Stimulated activated CD4-positive, alpha-beta T cell treated with anti-CD3 and anti-CD28 coated beads, Interleukin-15, amount 100 ng/mL, for 48 hours (primary cell): ENCODE data around the gene NRROS.

Experiments used
- DNase-seq, 2 donors: peaks; one replicate each; pipeline ENCODE4 v3.0.0-alpha.2; 2020; ENCODE audit warnings: low read depth in 2 of 2

The NRROS gene

GRCh38 chr3:196650740-196651311 is 11.3 kb downstream of the NRROS start:
- no peak for DNase-seq

GRCh38 chr3:196651819-196652218 is 12.3 kb downstream of the NRROS start:
- DNase-seq: no peak

- DNase-seq: no peak
These were observed 13.7 kb downstream of the NRROS start for GRCh38 chr3:196652961-196653795.

GRCh38 chr3:196654006-196654734 is 14.7 kb downstream of the NRROS start:
- DNase-seq: no peak

GRCh38 chr3:196654735-196655090 is 15.2 kb downstream of the NRROS start:
- DNase-seq: no peak

- DNase-seq: no peak
These were observed 16.0 kb downstream of the NRROS start for GRCh38 chr3:196655496-196655895.

- DNase-seq: no peak
These were observed 16.7 kb downstream of the NRROS start for GRCh38 chr3:196656213-196656612.

- DNase-seq: no peak
These were observed 20.4 kb downstream of the NRROS start for GRCh38 chr3:196659901-196660351.

- DNase-seq: no peak
These were observed 21.1 kb downstream of the NRROS start for GRCh38 chr3:196660381-196661166.

- no peak for DNase-seq
These were observed 21.9 kb downstream of the NRROS start for GRCh38 chr3:196661400-196661799.

- no peak for DNase-seq
These were observed 22.5 kb downstream of the NRROS start for GRCh38 chr3:196662033-196662432.

- no peak for DNase-seq
These were observed 23.4 kb downstream of the NRROS start for GRCh38 chr3:196662711-196663571.

- DNase-seq: no peak
These were observed 26.7 kb downstream of the NRROS start for GRCh38 chr3:196666001-196666867.

GRCh38 chr3:196667056-196667825 is 27.7 kb downstream of the NRROS start:
- no peak for DNase-seq

GRCh38 chr3:196670339-196670738 is 30.8 kb downstream of the NRROS start:
- no peak for DNase-seq

- DNase-seq: no peak
These were observed 34.1 kb downstream of the NRROS start for GRCh38 chr3:196673632-196674031.

GRCh38 chr3:196677353-196677752 is 37.9 kb downstream of the NRROS start:
- no peak for DNase-seq

- DNase-seq: no peak
These were observed 38.4 kb downstream of the NRROS start for GRCh38 chr3:196677931-196678330.
